ENCODE data around the gene MUCL3.

Gene MUCL3, protein sequence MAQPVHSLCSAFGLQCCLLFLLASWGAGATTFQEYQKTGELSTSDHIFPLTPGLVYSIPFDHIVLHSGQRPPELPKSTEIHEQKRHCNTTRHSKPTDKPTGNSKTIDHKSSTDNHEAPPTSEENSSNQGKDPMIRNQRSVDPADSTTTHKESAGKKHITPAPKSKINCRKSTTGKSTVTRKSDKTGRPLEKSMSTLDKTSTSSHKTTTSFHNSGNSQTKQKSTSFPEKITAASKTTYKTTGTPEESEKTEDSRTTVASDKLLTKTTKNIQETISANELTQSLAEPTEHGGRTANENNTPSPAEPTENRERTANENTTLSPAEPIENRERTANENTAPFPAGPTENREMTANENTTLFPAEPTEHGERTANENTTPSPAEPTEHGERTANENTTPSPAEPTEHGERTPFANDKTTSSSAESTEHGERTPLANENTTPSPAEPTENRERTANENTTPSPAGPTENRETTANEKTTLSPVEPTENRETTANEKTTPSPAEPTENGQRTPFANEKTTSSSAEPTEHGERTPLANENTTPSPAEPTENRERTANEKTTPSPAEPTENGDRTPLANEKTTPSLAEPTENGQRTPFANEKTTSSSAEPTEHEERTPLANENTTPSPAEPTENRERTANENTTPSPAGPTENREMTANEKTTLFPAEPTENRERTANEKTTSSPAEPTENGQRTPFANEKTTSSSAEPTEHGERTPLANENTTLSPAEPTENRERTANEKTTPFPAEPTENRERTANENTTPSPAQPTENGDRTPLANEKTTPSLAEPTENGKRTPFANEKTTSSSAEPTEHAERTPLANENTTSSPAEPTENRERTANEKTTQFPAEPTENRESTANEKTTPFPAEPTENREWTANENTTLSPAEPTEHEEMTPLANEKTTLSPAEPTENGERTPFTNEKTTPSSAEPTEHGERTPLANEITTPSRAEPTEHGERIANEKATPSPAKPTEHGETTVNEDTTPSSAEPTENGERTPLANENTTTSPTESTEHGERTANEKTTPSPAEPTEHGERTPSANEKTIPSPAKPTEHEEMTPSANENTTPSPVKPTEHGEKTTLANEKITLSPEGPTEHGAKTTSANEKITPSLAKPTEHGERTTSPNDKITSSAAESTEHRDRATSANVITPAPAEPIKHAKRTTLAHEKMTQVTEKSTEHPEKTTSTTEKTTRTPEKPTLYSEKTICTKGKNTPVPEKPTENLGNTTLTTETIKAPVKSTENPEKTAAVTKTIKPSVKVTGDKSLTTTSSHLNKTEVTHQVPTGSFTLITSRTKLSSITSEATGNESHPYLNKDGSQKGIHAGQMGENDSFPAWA (N-terminal part only)

DNA sequence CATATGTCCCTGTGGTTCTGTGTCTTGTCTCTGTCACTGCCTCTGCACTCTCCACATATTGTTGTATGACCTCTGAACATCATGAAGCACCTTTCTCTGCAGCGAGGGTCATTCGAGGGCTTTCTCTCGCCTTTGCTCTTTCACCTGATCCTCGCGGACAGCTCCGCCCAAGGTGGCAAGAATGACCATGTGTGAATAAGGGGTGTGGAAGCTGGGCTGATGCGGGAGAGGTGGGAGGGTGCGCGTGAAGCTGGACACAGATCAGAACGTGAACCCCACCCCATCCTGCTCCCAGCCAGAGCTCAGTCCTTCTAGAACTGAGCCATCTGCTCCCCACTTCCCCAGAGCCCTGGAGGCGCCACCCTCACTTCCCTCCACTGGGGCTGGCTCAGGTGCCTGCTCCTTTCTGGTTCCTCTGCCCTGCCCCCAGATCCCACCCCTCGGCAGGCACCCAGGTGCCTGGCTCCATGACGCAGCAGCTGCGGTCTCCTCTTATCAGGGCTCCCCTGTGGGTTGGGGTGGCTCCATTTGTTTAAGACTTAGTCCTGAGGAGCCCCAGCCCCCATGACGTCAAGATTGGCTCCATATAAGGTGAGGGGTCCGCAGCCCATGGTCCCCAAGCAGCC lies at the start of gene MUCL3:
MUCL3 (plus strand) TSS at position 613 of the 626 bp plus-strand sequence. CDS start 27 bp downstream, outside the sequence.
- Histone ChIP-seq H3K4me3 (no peak within 1 kb of the TSS), H3K9me3 (ENCODE audit: low read depth, low read length) (no peaks in the 10 kb centered on the region), H3K36me3 (ENCODE audit: insufficient read depth, low read length) (no peaks in the 10 kb centered on the region), H3K27ac (no peak within 1 kb of the TSS), H3K9ac (ENCODE audit: insufficient read length) (no peak within 1 kb of the TSS)
- TF ChIP-seq POLR2AphosphoS5 (IDR thresholded peaks at IDR 0.05; ENCODE audit: borderline replicate concordance, low read depth, low read length) (no peak), EZH2 (IDR thresholded peaks at IDR 0.05) (no peak)
- no peak for DNase-seq (ENCODE audit: low read depth, low spot score)

DNA sequence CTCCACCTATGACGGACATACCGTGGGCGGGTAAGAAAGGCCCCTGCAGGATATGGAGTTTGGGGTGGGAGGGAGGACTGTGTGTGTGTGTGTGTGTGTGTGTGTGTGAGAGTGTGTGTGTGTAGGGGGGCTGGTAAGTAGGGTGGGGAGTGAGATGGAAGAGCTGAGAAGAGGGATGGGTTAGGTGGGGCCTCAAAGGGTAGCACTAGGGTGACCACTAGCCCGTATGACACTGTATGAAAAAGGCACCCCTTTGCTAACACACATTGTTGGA lies 49.4 kb upstream of the MUCL3 start:
- no peak for DNase-seq (ENCODE audit: low read depth, low spot score)
- no peak overlapping the region for H3K9ac ChIP-seq (ENCODE audit: insufficient read length)
- no peak for TF ChIP-seq EZH2 (IDR thresholded peaks at IDR 0.05)
- no peak for TF ChIP-seq FOXP2 (optimal IDR thresholded peaks at IDR 0.05; ENCODE audit: control extremely low read depth, extremely low read length, insufficient read depth)
- no peak for TF ChIP-seq POLR2AphosphoS5 (IDR thresholded peaks at IDR 0.05; ENCODE audit: borderline replicate concordance, low read depth, low read length)
- H3K9me3 ChIP-seq (ENCODE audit: low read depth, low read length), result no peaks in the 10 kb centered on the region
- no peak overlapping the region for H3K4me3 ChIP-seq
- no peak overlapping the region for H3K27ac ChIP-seq
- peaks cover 43% of the 10 kb centered on the region; the same call in 1 of the 2 replicates for H3K36me3 ChIP-seq (ENCODE audit: insufficient read depth, low read length)

DNA sequence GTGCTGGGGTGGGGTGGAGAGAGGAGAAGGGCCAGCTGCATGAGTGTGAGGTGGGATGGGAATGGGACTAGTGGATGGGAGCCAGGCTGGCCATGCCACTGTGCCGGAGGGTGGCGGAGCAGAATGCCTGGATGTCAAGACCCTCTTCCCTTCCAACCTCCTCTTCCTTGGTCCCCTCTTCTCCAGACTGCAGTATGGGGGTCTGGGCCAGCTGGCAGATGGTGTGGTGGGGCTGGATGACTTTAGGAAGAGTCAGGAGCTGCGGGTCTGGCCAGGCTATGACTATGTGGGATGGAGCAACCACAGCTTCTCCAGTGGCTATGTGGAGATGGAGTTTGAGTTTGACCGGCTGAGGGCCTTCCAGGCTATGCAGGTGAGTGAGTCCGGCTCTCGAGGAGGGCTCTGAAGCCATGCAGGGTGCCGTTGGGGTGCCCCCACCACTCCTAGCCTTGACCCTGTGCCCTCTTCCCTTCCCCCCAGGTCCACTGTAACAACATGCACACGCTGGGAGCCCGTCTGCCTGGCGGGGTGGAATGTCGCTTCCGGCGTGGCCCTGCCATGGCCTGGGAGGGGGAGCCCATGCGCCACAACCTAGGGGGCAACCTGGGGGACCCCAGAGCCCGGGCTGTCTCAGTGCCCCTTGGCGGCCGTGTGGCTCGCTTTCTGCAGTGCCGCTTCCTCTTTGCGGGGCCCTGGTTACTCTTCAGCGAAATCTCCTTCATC lies 48.8 kb upstream of the MUCL3 start:
- Histone ChIP-seq H3K9ac (ENCODE audit: insufficient read length) (no peak overlapping the region), H3K4me3 (no peak overlapping the region), H3K27ac (no peak overlapping the region), H3K36me3 (ENCODE audit: insufficient read depth, low read length) (peaks cover 43% of the 10 kb centered on the region; the same call in 1 of the 2 replicates), H3K9me3 (ENCODE audit: low read depth, low read length) (no peaks in the 10 kb centered on the region)
- TF ChIP-seq EZH2 (IDR thresholded peaks at IDR 0.05), result no peak
- TF ChIP-seq FOXP2 (optimal IDR thresholded peaks at IDR 0.05; ENCODE audit: control extremely low read depth, extremely low read length, insufficient read depth), result no peak
- TF ChIP-seq POLR2AphosphoS5 (IDR thresholded peaks at IDR 0.05; ENCODE audit: borderline replicate concordance, low read depth, low read length), result no peak
- no peak for DNase-seq (ENCODE audit: low read depth, low spot score)

DNA sequence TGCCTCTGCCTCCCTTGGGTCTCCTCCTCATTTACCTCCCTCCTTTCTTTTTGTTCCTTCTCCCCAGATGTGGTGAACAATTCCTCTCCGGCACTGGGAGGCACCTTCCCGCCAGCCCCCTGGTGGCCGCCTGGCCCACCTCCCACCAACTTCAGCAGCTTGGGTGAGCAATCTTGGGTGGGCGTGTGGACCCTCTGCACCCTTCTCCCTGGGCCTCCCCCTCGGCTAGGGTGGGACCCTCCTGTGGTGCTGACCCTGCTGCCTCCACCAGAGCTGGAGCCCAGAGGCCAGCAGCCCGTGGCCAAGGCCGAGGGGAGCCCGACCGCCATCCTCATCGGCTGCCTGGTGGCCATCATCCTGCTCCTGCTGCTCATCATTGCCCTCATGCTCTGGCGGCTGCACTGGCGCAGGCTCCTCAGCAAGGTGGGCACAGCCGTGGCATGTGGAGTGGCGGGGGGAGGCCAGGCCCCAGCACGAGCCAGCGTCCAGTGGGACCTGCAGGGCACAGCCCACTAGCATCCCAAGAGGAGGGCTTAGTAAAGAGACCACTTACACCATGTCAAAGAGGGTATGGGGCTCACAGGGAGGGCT lies 47.7 kb upstream of the MUCL3 start:
- DNase-seq (ENCODE audit: low read depth, low spot score), result no peak
- Histone ChIP-seq H3K4me3 (no peak overlapping the region), H3K9ac (ENCODE audit: insufficient read length) (no peak overlapping the region), H3K27ac (no peak overlapping the region), H3K36me3 (ENCODE audit: insufficient read depth, low read length) (peaks cover 46% of the 10 kb centered on the region; the same call in 1 of the 2 replicates), H3K9me3 (ENCODE audit: low read depth, low read length) (no peaks in the 10 kb centered on the region)
- no peak for TF ChIP-seq FOXP2 (optimal IDR thresholded peaks at IDR 0.05; ENCODE audit: control extremely low read depth, extremely low read length, insufficient read depth)
- no peak for TF ChIP-seq EZH2 (IDR thresholded peaks at IDR 0.05)
- TF ChIP-seq POLR2AphosphoS5 (IDR thresholded peaks at IDR 0.05; ENCODE audit: borderline replicate concordance, low read depth, low read length), result no peak

DNA sequence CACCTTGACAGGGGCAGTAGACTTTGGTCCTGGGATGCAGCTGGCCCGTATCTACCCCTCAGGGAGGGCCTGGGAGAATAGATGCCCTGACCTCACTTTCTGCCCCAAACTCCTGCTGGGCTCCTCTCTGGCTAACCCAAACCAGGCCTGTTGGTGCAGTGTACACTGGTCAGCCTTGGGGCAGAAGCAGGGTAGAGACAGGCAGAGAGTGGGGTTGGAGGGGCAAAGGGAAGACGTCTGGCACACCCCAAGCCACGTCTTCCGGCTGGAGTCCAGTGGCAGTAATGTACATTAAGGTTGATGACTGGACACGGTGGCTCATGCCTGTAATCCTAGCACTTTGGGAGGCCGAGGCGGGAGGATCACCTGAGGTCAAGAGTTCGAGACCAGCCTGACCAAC lies 47.1 kb upstream of the MUCL3 start:
- no peak for TF ChIP-seq EZH2 (IDR thresholded peaks at IDR 0.05)
- no peak for TF ChIP-seq POLR2AphosphoS5 (IDR thresholded peaks at IDR 0.05; ENCODE audit: borderline replicate concordance, low read depth, low read length)
- no peak for TF ChIP-seq FOXP2 (optimal IDR thresholded peaks at IDR 0.05; ENCODE audit: control extremely low read depth, extremely low read length, insufficient read depth)
- Histone ChIP-seq H3K4me3 (no peak overlapping the region), H3K9me3 (ENCODE audit: low read depth, low read length) (no peaks in the 10 kb centered on the region), H3K27ac (no peak overlapping the region), H3K36me3 (ENCODE audit: insufficient read depth, low read length) (peaks cover 49% of the 10 kb centered on the region; the same call in 1 of the 2 replicates), H3K9ac (ENCODE audit: insufficient read length) (no peak overlapping the region)
- no peak for DNase-seq (ENCODE audit: low read depth, low spot score)

DNA sequence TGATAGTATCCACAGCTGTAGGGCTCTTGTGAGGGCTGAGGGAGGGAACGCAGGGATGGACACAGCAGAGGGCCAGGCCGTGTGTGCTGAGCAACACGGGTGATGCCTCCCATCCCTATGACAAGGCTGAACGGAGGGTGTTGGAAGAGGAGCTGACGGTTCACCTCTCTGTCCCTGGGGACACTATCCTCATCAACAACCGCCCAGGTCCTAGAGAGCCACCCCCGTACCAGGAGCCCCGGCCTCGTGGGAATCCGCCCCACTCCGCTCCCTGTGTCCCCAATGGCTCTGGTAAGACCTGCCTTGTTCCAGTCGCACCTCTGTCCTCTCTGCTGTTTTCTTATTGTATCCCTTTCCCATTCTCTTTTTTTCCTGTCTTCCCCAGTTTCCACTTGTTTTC lies 46.4 kb upstream of the MUCL3 start:
- peaks cover 42% of the 10 kb centered on the region; the same call in 1 of the 2 replicates for H3K36me3 ChIP-seq (ENCODE audit: insufficient read depth, low read length)
- DNase-seq (ENCODE audit: low read depth, low spot score), result no peak
- H3K4me3 ChIP-seq, result no peak overlapping the region
- no peak overlapping the region for H3K9ac ChIP-seq (ENCODE audit: insufficient read length)
- no peak for TF ChIP-seq FOXP2 (optimal IDR thresholded peaks at IDR 0.05; ENCODE audit: control extremely low read depth, extremely low read length, insufficient read depth)
- TF ChIP-seq EZH2 (IDR thresholded peaks at IDR 0.05), result no peak
- TF ChIP-seq POLR2AphosphoS5 (IDR thresholded peaks at IDR 0.05; ENCODE audit: borderline replicate concordance, low read depth, low read length), result no peak
- H3K9me3 ChIP-seq (ENCODE audit: low read depth, low read length), result no peaks in the 10 kb centered on the region
- H3K27ac ChIP-seq, result no peak overlapping the region

DNA sequence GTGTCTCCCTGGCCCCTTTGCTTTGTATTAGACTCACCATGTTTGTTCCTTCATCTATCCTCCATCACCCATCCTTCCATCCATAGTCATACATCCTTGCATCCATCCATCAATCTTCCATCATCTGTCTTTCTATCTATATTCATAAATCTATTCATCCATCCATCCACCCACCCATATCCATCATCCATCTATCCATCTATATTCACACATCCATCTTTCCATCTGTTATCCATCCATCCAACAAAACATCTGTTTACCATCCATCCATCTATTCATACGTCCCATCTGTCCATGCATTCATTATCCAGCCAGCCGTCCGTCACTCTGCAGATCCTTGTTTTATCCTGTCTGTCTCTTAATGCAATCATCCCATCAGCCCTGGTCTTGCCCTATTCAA lies 45.8 kb upstream of the MUCL3 start:
- no peak overlapping the region for H3K9ac ChIP-seq (ENCODE audit: insufficient read length)
- no peak overlapping the region for H3K27ac ChIP-seq
- no peaks in the 10 kb centered on the region for H3K9me3 ChIP-seq (ENCODE audit: low read depth, low read length)
- DNase-seq (ENCODE audit: low read depth, low spot score), result no peak
- H3K36me3 ChIP-seq (ENCODE audit: insufficient read depth, low read length), result peaks cover 37% of the 10 kb centered on the region; the same call in 1 of the 2 replicates
- TF ChIP-seq EZH2 (IDR thresholded peaks at IDR 0.05), result no peak
- H3K4me3 ChIP-seq, result no peak overlapping the region

Measured in SK-N-MC (cell line).